GM12878 (cell line): Measurements from ENCODE around the gene ZNF792. TPM values are rescaled to one million over a fixed set of nuclear protein-coding genes. Genes with fewer than 3 reads are reported as not detected.
"Not testable (repeated sequence)": the region's sequence is repeated elsewhere in the genome, so short reads cannot be mapped to it uniquely, and the experiment has no call there.

Experiments
- ATAC-seq: fragments of 200-7000 bp; cut with Tn5 transposase; 3 replicates; pipeline ENCODE4 v1.9.1; 2020; ENCODE audit warnings: mild to moderate bottlenecking, moderate library complexity
- BruUV-seq: library from RNA; stranded (reverse); fragments of 400-500 nt; replicated peaks from 2 replicates; lab custom pipeline; 2021; lab: Mats Ljungman, UMichigan
- CTCF ChIA-PET: fragments of 300-600 bp; sonication (Branson Sonifier 250); formaldehyde crosslinking; extraction: SDS; loops from one replicate; lab custom pipeline; 2021; ENCODE audit warnings: inconsistent platforms; lab: Yijun Ruan, JAX
- POLR2A ChIA-PET: fragments of 350-600 bp; formaldehyde crosslinking; extraction: SDS; loops from one replicate; lab custom pipeline; 2021; ENCODE audit warnings: inconsistent platforms; lab: Charles Lee
- RAD21 ChIA-PET: fragments of 300-600 bp; sonication (Branson Sonifier 250); formaldehyde crosslinking; loops from one replicate; lab custom pipeline; 2023; ENCODE audit warnings: antibody characterized with exemption; ENCODE audit not compliant: unreplicated experiment; lab: Charles Lee
- SMC1A ChIA-PET: fragments of 300-600 bp; sonication (Branson Sonifier 250); formaldehyde crosslinking; loops from one replicate; lab custom pipeline; 2023; ENCODE audit not compliant: unreplicated experiment, uncharacterized antibody; lab: Charles Lee
- DNase-seq: peaks from one replicate; pipeline ENCODE4 v3.0.0-alpha.2; 2011; ENCODE audit warnings: low read depth, low spot score
- FAIRE-seq: peaks from 3 replicates; lab custom pipeline; 2011; peaks lifted over from hg19 to GRCh38; lab: Jason Lieb, UNC
- H2AFZ ChIP-seq: 2 replicates; pipeline ENCODE4 v1.6.0; 2011; ENCODE audit warnings: low read depth, low read length, control low read depth; ENCODE audit not compliant: control insufficient read depth
- H3K27ac ChIP-seq: 2 replicates; pipeline ENCODE4 v1.5.1; 2011; ENCODE audit warnings: control low read depth; ENCODE audit not compliant: control insufficient read depth, insufficient read depth
- H3K27me3 ChIP-seq, 2 experiments: replicated peaks in 1 of 2; 2 replicates each; pipeline versions ENCODE4 v1.6.0 to v1.6.1; 2011; ENCODE audit warnings: low read length in 1 of 2; ENCODE audit not compliant: control insufficient read depth in 2 of 2, insufficient read depth in 2 of 2
- H3K36me3 ChIP-seq, 2 experiments: 2 replicates each; pipeline ENCODE4 v1.5.1; 2011; ENCODE audit warnings: low read length in 1 of 2; ENCODE audit not compliant: control insufficient read depth in 2 of 2, insufficient read depth in 2 of 2
- H3K4me1 ChIP-seq: 2 replicates; pipeline ENCODE4 v1.6.1; 2011; ENCODE audit warnings: mild to moderate bottlenecking, low read length, moderate library complexity, mixed read lengths; ENCODE audit not compliant: control insufficient read depth, insufficient read depth
- H3K4me2 ChIP-seq: 2 replicates; pipeline ENCODE4 v1.6.0; 2011; ENCODE audit warnings: control low read depth; ENCODE audit not compliant: control insufficient read depth, insufficient read depth
- H3K4me3 ChIP-seq: fragments of 200-600 bp; sonication (generic); 2 replicates; pipeline ENCODE4 v1.5.1; 2016
- H3K79me2 ChIP-seq: 2 replicates; pipeline ENCODE4 v1.6.0; 2011; ENCODE audit warnings: low read length; ENCODE audit not compliant: control insufficient read depth, insufficient read depth
- H3K9ac ChIP-seq: 2 replicates; pipeline ENCODE4 v1.8.0; 2011; ENCODE audit warnings: low read length, control low read depth, mixed read lengths; ENCODE audit not compliant: control insufficient read depth, insufficient read depth
- H3K9me3 ChIP-seq: replicated peaks from 3 replicates; pipeline ENCODE4 v1.5.1; 2011; ENCODE audit warnings: mild to moderate bottlenecking, low read length; ENCODE audit not compliant: control insufficient read depth, insufficient read depth
- H4K20me1 ChIP-seq: 2 replicates; pipeline ENCODE4 v1.6.0; 2011; ENCODE audit not compliant: control insufficient read depth, insufficient read depth
- CBX5 ChIP-seq: sonication (generic); IDR thresholded peaks from 2 replicates; pipeline ENCODE4 v1.6.1; 2016; ENCODE audit warnings: low read depth, moderate library complexity, mild to moderate bottlenecking, inconsistent platforms
- MTA3 ChIP-seq: IDR thresholded peaks from 2 replicates; pipeline ENCODE4 v1.6.1; 2012; ENCODE audit warnings: low read length, inconsistent platforms, borderline replicate concordance
- MYC ChIP-seq: IDR thresholded peaks from 2 replicates; pipeline ENCODE4 v1.6.1; 2011; ENCODE audit warnings: mild to moderate bottlenecking, low read length, moderate library complexity, inconsistent platforms; ENCODE audit not compliant: insufficient read depth, insufficient replicate concordance, insufficient read length, severe bottlenecking
- NR2C2 ChIP-seq: IDR thresholded peaks from 2 replicates; pipeline ENCODE4 v1.6.1; 2011; ENCODE audit warnings: borderline replicate concordance, low read depth; ENCODE audit not compliant: control insufficient read depth, insufficient read length
- NR2F1 ChIP-seq: fragments of 450-650 bp; conservative IDR thresholded peaks from 2 replicates; pipeline ENCODE4 v1.6.1; 2017; ENCODE audit warnings: mild to moderate bottlenecking
- RAD51 ChIP-seq: fragments of 450-650 bp; IDR thresholded peaks from 2 replicates; pipeline ENCODE4 v1.6.1; 2016; ENCODE audit warnings: moderate library complexity, mild to moderate bottlenecking, inconsistent platforms
- RUNX3 ChIP-seq: IDR thresholded peaks from 2 replicates; pipeline ENCODE4 v1.6.1; 2012; ENCODE audit warnings: low read length, inconsistent platforms
- SMAD5 ChIP-seq: IDR thresholded peaks from 2 replicates; pipeline ENCODE4 v1.6.1; 2016; ENCODE audit warnings: antibody characterized with exemption, low read depth
- TBL1XR1 ChIP-seq: IDR thresholded peaks from 2 replicates; pipeline ENCODE4 v1.6.1; 2012; ENCODE audit warnings: low read depth, low read length, improper control_type of control experiment
- WGBS: methylation state at CpG from one replicate; pipeline ENCODE4 v1.1.6; 2016; ENCODE audit warnings: low lambda C conversion rate; ENCODE audit not compliant: insufficient replicate concordance, insufficient coverage; ENCODE audit errors: missing lambda C conversion rate; 5-methylcytosine and 5-hydroxymethylcytosine counted together
- in situ Hi-C: fragments of 300-500 bp; cut with MboI; formaldehyde crosslinking; loops from 9 replicates; pipeline ENCODE4 v1.14.3; 2018; ENCODE audit warnings: mixed read lengths
- intact Hi-C: fragments of 100-400 bp; cut with micrococcal nuclease; formaldehyde crosslinking; loops from one replicate; pipeline ENCODE4 v1.14.2; 2022; ENCODE audit not compliant: unreplicated experiment
- polyA plus RNA-seq, 11 experiments: library from polyadenylated mRNA; depleted of rRNA in 4 of 11; unstranded in 6 of 11; stranded (reverse) in 5 of 11; fragments of >200 nt; fragmentation: Nextera tagmentation in 4 of 11; fragmentation: Illumina TruSeq in 1 of 11; extraction: Ambion mirVana in 4 of 11; extraction: Trizol in 1 of 11; gene quantifications; 1 replicate in 1 of 11; 2 replicates in 10 of 11; pipeline versions ENCODE4 v1.2.1 to v1.2.3, GENCODE V29; 2011 to 2016; ENCODE audit warnings: inconsistent platforms in 2 of 11, missing spikeins in 2 of 11, low read depth in 1 of 11
- total RNA-seq, 4 experiments: library from RNA; depleted of rRNA in 3 of 4; stranded (reverse); fragments of >200 nt in 3 of 4; fragmentation: Illumina TruSeq in 1 of 4; extraction: Trizol in 1 of 4; gene quantifications; 2 replicates each; pipeline versions ENCODE4 v1.2.1 to v1.2.3, GENCODE V29; 2013 to 2021

The ZNF792 gene
- total and polyA plus RNA-seq, 10 of the 15 experiments (the other 5 are each of a cell fraction or from before 2014, with no cell fraction given) = 0.53 to 4.8 (median 1.3) TPM

GRCh38 chr19:35008891-35009341 lies 44.9 kb upstream of the ZNF792 start:
- H3K27me3 ChIP-seq = no peaks in the 10 kb centered on the region
- ATAC-seq (no peak), FAIRE-seq (no peak), DNase-seq (no peak)
- POLR2A ChIA-PET = no interaction called here
- CTCF ChIA-PET = interaction anchor here (2.1 kb wide), 1 partner anchor 35 kb away, joined by 10 read pairs; no protein-coding TSS in a partner anchor
- no peak overlapping the region for H3K27ac ChIP-seq
- BruUV-seq = no TSS peak
- no peak overlapping the region for H3K9ac ChIP-seq
- 93% methylated on average over 12 of the region's 12 CpGs for WGBS
- H3K4me3 ChIP-seq = no peak overlapping the region
- H3K9me3 ChIP-seq = no peaks in the 10 kb centered on the region
- intact Hi-C loops = no loop called here
- SMC1A ChIA-PET = interaction anchor here (1.8 kb wide), 1 partner anchor 25 kb away, joined by 5 read pairs; no protein-coding TSS in a partner anchor
- in situ Hi-C loops = no loop called here
- peaks cover 5 to 28% of the 10 kb centered on the region in 2 experiments for H3K36me3 ChIP-seq
- H3K4me1 ChIP-seq = peaks cover 6% of the 10 kb centered on the region
- H3K4me2 ChIP-seq = no peak overlapping the region
- RAD21 ChIA-PET = interaction anchor here (1.5 kb wide), 1 partner anchor 35 kb away, joined by 5 read pairs; no protein-coding TSS in a partner anchor
- TF ChIP-seq NR2C2 = no peak
- TF ChIP-seq NR2F1 = no peak
- no peak for TF ChIP-seq RAD51
- no peak for TF ChIP-seq TBL1XR1
- no peak for TF ChIP-seq SMAD5
- TF ChIP-seq MYC = no peak
- TF ChIP-seq CBX5 = no peak
- no peak for TF ChIP-seq RUNX3
- TF ChIP-seq MTA3 = no peak
- peaks cover 12% of the 10 kb centered on the region for H3K79me2 ChIP-seq
- H2AFZ ChIP-seq = no peak overlapping the region
- peaks cover 3% of the 10 kb centered on the region; the same call in 1 of the 2 replicates for H4K20me1 ChIP-seq

- H3K4me3 ChIP-seq, H3K9me3 ChIP-seq, SMC1A ChIA-PET, BruUV-seq, H4K20me1 ChIP-seq, H3K9ac ChIP-seq, DNase-seq, H3K4me2 ChIP-seq, FAIRE-seq, H3K27ac ChIP-seq, ATAC-seq, intact Hi-C loops, in situ Hi-C loops, H2AFZ ChIP-seq, H3K27me3 ChIP-seq, POLR2A ChIA-PET: not testable (repeated sequence)
- H3K4me1 ChIP-seq = peaks cover 13% of the 10 kb centered on the region
- RAD21 ChIA-PET = interaction anchor here (1.5 kb wide), 1 partner anchor 34 kb away, joined by 5 read pairs; no protein-coding TSS in a partner anchor
- H3K79me2 ChIP-seq = peaks cover 26% of the 10 kb centered on the region
- WGBS = 97% methylated on average over 8 of the region's 8 CpGs
- CTCF ChIA-PET = interaction anchor here (0.8 to 2.1 kb wide), 4 partner anchors 28 to 208 kb away, joined by 3 to 10 read pairs (median 4); no protein-coding TSS in a partner anchor
- peaks cover 7 to 27% of the 10 kb centered on the region in 2 experiments for H3K36me3 ChIP-seq
These were observed 43.4 kb upstream of the ZNF792 start for GRCh38 chr19:35007427-35007826.
